Raji (cell line): Measurements from ENCODE around the gene GMDS.

Experiments
- POLR2A ChIP-seq: IDR thresholded peaks from 2 replicates; pipeline ENCODE4 v1.6.1; 2011; ENCODE audit warnings: low read depth, low read length, control low read depth; ENCODE audit not compliant: insufficient read depth

The GMDS gene

GRCh38 chr6:1601158-1602048 is 644.0 kb downstream of the GMDS start:
- no peak for TF ChIP-seq POLR2A

- TF ChIP-seq POLR2A = no peak
Observed at GRCh38 chr6:1600764-1601157, 644.6 kb downstream of the GMDS start.

GRCh38 chr6:1600063-1600763 is 645.2 kb downstream of the GMDS start:
- TF ChIP-seq POLR2A = no peak

GRCh38 chr6:1599469-1599868 is 645.9 kb downstream of the GMDS start:
- TF ChIP-seq POLR2A = no peak

GRCh38 chr6:1598886-1599285 is 646.5 kb downstream of the GMDS start:
- no peak for TF ChIP-seq POLR2A

- no peak for TF ChIP-seq POLR2A
Observed at GRCh38 chr6:1598433-1598832, 647.0 kb downstream of the GMDS start.

- TF ChIP-seq POLR2A = no peak
Observed at GRCh38 chr6:1597924-1598323, 647.5 kb downstream of the GMDS start.

- TF ChIP-seq POLR2A = no peak
Observed at GRCh38 chr6:1597121-1597744, 648.2 kb downstream of the GMDS start.

GRCh38 chr6:1596088-1596852 is 649.1 kb downstream of the GMDS start:
- TF ChIP-seq POLR2A = no peak

- TF ChIP-seq POLR2A = no peak
Observed at GRCh38 chr6:1595271-1596087, 649.9 kb downstream of the GMDS start.

- TF ChIP-seq POLR2A = no peak
Observed at GRCh38 chr6:1594445-1595200, 650.8 kb downstream of the GMDS start.

- TF ChIP-seq POLR2A = no peak
Observed at GRCh38 chr6:1593958-1594314, 651.5 kb downstream of the GMDS start.

- TF ChIP-seq POLR2A = no peak
Observed at GRCh38 chr6:1593286-1593957, 652.0 kb downstream of the GMDS start.
